H1 (cell line): ENCODE measurements around the gene FBXO41. TPM values are rescaled to one million over a fixed set of nuclear protein-coding genes. Genes with fewer than 3 reads are reported as not detected.

ENCODE experiments used
- BCL11A ChIP-seq, 2 experiments: IDR thresholded peaks; one replicate each; pipeline ENCODE4 v1.6.1; 2011; ENCODE audit warnings: low read depth in 2 of 2, low read length in 2 of 2, mild to moderate bottlenecking in 2 of 2
- CBX8 ChIP-seq: fragments of 300-800, 300-1000 bp; sonication (generic); IDR thresholded peaks from 2 replicates; pipeline ENCODE4 v1.7.1; 2016; ENCODE audit warnings: low read depth, low read length, borderline replicate concordance
- CHD7 ChIP-seq: fragments of 300-600 bp; sonication (generic); IDR thresholded peaks from 2 replicates; pipeline ENCODE4 v1.7.1; 2012; ENCODE audit warnings: low read length, moderate library complexity, mild to moderate bottlenecking, inconsistent platforms; ENCODE audit not compliant: insufficient replicate concordance
- HDAC6 ChIP-seq: IDR thresholded peaks from one replicate; pipeline ENCODE4 v1.7.1; 2012; ENCODE audit warnings: low read depth, mild to moderate bottlenecking, inconsistent platforms, low read length, moderate library complexity
- JUND ChIP-seq: IDR thresholded peaks from 2 replicates; pipeline ENCODE4 v1.6.1; 2011; ENCODE audit warnings: mild to moderate bottlenecking, improper control_type of control experiment, low read length
- ZNF274 ChIP-seq: IDR thresholded peaks from 2 replicates; pipeline ENCODE4 v1.7.0; 2012; ENCODE audit warnings: low read length, borderline replicate concordance; ENCODE audit errors: extremely low read depth
- polyA plus RNA-seq, 7 experiments: library from polyadenylated mRNA; depleted of rRNA in 3 of 7; stranded (reverse) in 5 of 7; unstranded in 2 of 7; fragments of >200 nt in 5 of 7; fragments of 200-250 nt in 2 of 7; gene quantifications; 1 replicate in 5 of 7; 2 replicates in 1 of 7; 4 replicates in 1 of 7; pipeline versions ENCODE4 v1.2.1 to v1.2.3, GENCODE V29; 2011 to 2013; ENCODE audit warnings: missing spikeins in 2 of 7, mixed read lengths in 2 of 7
- total RNA-seq: library from RNA; stranded (reverse); fragmentation: NEBNext Ultra II Directional; extraction: Animal tissue kit (Norgen Biotek cat#: 25700); gene quantifications from 2 replicates; pipeline ENCODE4 v1.2.1, GENCODE V29; 2021

FBXO41 gene
- total and polyA plus RNA-seq, 2 of the 8 experiments (the other 6 are each of a cell fraction or from before 2014, with no cell fraction given), result 11.2 to 14.3 TPM

GRCh38 chr2:73294239-73294638, 10.0 kb upstream of the FBXO41 start (continued):
- no peak for TF ChIP-seq CHD7
- no peak for TF ChIP-seq JUND
- no peak for TF ChIP-seq CBX8
- no peak for TF ChIP-seq HDAC6
- TF ChIP-seq BCL11A (IDR thresholded peaks at IDR 0.05; ENCODE audit: low read depth in 2 of 2, low read length in 2 of 2), result no peak
- TF ChIP-seq ZNF274, result no peak
